GM12874 (cell line): ENCODE measurements around the gene RPL32.

Source experiments
- TF ChIP-seq, protein P1 (sequence below): IDR thresholded peaks from 2 replicates; pipeline ENCODE4 v1.5.1; 2011; ENCODE audit warnings: low read depth, mild to moderate bottlenecking, control low read depth, low read length, moderate library complexity; ENCODE audit not compliant: insufficient read depth

Gene RPL32

DNA sequence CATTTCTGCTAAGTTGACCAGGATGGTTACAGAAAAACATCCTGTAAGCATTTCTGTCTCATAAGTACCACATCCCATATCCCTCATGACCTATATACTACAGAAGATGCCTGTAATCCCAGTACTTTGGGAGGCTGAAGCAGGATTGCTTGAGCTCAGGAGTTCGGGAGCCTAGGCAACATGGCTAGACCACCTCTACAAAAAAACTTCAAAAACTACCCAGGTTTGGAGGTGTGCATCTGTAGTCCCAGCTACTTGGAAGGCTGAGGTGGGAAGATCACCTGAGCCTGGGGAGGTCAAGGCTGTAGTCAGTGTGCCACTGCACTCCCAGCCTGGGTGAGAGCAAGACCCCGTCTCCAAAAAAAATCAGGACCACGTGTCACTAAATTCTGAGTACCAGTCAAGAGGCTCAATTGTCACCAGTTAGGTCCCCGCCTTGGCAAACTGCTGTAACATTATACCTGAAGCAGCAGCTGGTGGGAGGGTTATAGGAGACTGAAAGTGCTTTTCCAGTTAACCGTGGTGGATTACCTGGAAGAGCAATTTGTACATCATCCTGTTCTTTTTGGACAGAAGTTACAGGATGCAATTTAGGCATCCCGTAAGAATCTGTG, 6.2 kb downstream of the RPL32 start:
- TF ChIP-seq, protein P1, sequence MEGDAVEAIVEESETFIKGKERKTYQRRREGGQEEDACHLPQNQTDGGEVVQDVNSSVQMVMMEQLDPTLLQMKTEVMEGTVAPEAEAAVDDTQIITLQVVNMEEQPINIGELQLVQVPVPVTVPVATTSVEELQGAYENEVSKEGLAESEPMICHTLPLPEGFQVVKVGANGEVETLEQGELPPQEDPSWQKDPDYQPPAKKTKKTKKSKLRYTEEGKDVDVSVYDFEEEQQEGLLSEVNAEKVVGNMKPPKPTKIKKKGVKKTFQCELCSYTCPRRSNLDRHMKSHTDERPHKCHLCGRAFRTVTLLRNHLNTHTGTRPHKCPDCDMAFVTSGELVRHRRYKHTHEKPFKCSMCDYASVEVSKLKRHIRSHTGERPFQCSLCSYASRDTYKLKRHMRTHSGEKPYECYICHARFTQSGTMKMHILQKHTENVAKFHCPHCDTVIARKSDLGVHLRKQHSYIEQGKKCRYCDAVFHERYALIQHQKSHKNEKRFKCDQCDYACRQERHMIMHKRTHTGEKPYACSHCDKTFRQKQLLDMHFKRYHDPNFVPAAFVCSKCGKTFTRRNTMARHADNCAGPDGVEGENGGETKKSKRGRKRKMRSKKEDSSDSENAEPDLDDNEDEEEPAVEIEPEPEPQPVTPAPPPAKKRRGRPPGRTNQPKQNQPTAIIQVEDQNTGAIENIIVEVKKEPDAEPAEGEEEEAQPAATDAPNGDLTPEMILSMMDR: no peak

DNA sequence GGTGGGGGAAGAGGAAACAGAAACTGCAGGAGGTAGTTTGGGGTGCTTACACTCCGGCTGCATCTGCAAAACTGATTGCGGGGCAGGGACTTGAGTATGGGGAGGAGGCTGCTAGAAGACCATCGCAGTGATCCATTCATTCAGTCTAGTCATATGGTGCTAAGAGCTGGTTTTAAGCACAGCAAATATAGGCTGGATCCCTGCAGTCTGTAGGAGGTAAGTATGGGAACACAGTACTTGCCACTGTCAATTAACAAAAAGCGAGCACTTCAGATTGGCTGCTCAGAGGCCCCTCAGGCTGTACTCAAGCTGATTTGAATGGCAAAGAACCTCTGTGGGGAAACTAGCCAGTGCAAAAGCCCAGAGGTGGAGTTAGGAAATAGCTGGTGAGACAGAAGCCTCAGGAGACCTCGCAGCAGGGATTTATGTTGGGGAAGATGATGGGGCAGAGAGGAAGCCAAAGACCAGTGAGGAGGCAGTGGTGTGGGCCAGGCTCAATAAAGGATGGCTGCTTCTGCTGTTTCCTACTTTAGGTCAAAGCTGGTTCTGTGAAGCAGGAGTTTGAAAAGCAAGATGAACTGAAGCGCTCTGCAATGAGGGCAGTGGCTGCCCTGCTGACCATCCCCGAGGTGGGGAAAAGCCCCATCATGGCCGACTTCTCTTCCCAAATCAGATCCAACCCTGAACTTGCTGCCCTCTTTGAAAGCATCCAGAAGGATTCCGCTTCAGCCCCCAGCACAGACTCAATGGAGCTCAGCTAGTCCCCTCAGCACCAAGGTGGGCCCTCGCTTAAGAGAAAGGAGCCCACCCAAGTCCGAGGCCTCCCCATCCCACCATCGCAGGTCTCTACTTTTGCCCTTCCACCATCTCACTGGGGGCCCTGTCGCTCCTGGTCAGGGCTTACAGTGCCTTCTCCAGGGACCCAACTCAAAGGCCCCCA, 7.9 kb downstream of the RPL32 start:
- TF ChIP-seq, protein P1: no peak

DNA sequence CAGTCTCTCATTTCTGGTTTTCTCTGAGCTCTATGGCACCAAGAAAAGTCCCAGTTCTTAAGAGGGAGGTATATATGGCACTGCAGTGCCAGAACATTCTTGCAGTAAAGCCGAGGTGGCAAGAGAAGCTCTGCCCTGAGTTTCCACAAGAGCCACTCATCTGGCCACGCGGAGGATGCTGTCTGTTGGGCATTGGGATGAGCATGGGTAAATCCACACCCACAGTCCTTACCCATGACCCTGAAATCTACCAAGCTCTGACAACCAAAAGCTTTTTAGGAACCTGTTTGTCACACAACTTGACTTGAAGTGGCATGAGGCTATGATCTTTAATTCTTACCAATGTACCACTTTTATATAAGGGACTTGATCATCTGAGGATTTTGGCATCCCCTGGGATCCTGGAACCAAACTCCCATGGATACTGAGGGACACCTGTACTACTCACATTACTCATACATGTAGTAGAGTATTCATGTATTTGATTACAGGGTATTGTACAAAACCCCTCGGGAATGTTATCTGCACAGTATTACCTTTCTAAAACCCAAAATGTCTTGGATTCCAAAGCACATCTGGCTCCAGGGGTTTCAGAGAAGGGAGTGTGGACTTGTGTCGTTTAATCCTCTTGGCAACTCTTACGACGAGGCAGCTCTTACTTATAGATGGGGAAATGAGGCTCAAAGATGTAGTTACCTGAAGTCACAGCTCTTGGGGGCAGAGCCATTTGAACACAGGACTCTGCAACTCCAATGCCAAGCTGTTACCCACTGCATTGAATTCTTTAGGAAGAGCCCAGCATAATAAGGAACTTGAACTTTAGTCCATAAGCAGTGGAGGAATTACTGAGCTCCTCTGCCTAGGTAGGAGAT, 8.8 kb downstream of the RPL32 start:
- TF ChIP-seq, protein P1: no peak

DNA sequence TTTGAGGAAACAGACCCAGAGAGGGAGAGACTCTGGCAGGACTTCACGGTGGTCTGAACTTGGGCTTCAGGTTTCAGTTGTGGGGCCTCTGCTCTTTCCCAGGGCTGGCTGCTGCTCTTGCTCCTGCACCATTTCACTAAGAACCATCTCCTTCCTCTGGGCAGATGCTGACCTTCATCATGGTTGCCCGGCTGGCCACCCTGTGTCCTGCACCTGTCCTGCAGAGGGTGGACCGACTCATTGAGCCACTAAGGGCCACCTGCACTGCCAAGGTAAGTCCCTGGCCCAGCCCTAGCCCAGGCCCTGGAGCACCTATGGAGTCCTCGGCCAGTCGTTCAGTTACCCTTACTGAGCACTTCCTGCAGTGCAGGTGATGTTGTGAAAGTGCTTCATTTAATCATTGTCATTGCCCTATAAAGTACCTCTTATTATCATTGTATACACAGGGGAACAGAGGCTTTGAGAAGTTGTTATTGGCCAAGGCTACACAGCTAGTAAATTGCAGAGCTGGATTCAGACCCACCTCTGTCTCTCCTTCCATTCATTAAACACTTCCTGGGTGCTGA, 10.0 kb downstream of the RPL32 start:
- TF ChIP-seq, protein P1: no peak

DNA sequence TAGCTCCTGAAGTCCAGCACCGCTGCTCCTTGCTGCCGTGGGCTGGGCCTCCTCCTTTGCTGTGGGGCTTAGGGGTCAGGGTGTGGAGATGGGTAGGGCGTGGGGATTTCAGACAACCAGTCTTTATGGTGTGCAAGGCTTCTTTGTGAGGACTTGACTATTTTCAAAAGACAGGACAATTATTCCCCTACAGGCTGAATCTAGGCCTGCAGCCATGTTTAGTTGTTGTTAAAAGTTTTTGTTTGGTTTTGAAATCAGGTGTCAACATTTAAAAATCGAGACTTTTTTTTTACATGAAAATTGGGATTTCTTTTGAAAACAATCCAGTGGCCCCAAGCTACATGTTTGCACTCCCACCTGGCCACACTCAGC, 10.6 kb downstream of the RPL32 start:
- TF ChIP-seq, protein P1: no peak

DNA sequence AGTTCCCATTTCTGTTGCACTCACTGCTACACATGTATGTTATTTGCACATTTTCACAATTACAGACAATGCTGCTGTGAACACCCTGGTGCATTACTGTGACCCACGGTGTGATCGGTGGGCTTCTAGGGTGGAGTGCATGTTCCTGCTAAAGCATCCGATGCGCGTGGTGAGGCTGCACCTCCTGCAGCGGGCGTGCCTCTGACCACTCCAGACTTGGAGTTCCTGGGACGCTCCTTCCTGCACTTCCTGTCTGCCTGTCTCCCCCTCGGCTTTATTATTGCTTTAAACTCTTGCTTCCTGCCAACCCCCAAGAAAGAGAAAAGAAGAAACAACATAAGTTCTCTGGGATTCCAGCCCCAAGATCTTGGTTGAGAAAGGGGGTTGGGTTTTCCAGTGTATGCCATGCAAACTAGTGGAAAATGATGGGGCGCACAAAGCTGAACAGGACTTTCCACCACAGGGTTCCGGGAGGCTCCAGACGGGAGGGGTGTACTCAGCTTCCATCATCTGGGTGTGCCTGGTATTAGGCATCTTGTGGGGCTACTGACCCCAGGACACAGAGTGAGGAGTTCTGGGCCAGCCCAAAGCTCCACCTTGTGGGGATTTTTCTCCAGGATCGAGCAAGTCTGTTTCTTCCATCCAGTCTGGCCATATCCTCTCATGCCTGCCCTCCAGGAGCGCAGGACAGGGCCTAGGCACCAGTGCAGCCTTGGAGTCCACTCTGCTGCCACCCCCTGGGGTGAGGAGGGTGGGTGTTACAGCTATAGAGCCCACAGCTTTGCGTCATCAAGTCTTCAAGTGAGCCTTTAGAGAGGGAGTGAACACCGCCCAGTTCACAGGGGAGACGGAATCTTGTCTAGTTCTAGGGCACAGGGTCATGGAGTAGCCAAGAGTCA, 11.2 kb downstream of the RPL32 start:
- TF ChIP-seq, protein P1: no peak
